Right renal pelvis (tissue), 4 donors: ENCODE data around the gene SLC4A8. TPM values are rescaled to one million over a fixed set of nuclear protein-coding genes. Genes with fewer than 3 reads are reported as not detected.

Source experiments
- DNase-seq, 4 donors: peaks; one replicate each; pipeline ENCODE4 v3.0.0-alpha.2; 2013; ENCODE audit warnings: low read depth in 4 of 4, low spot score in 3 of 4, missing footprints in 1 of 4
- polyA plus RNA-seq, 4 donors: library from polyadenylated mRNA; unstranded; fragments of 120-200 nt; gene quantifications; one replicate each; pipeline ENCODE4 v1.2.1, GENCODE V29; 2013; ENCODE audit not compliant: insufficient read length in 4 of 4

Gene SLC4A8
- polyA plus RNA-seq = 1 to 10 TPM; 3.2 to 3.8 (median 3.5) TPM

DNA sequence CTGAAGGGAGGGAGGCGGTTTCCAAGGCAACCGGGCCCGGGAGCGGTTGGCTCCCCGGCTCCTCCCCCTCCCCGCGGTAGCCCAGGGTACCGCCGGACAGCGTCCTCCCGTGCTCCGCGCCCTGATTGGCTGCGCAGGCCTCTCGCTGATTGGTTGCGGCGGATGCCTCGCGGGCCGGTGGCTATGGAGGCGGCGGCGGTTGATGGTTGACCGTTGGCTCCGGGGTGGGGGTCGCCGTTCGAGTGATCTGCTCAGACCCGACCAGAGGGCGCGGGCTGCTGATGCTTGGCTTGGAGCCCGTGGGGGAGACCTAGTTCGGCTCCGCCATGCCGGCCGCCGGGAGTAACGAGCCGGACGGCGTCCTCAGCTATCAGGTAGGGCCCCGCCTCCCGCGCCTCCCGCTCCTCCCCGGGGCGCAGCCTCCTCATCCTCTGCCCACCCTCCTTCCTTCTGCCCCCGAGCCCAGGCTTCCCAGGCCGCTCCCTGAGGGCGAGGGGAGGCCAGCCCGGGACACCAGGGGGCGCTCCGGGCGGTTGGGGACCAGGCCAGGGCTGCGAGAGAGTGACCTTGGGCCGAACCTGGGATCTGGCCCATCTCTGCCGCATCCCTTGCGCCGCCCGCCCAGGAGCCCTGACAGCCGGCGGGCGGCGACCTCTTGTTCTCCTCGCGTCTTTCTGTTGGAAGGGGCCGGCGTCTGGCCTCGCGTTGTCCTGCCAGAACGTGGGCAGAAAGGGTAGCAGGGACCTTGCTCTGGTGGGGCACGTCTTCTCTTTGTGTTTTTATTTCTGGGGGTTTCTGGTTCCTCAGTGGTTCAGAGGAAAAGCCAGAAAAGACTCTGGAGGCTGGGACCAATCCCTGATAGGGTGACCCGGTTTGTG is at the start of gene SLC4A8:
Gene SLC4A8 (plus strand): TSS at position 170 of the 878 bp plus-strand sequence. CDS start 157 bp downstream, at position 327.
- peak; percentile 84 to 91 (median 88) for DNase-seq

DNA sequence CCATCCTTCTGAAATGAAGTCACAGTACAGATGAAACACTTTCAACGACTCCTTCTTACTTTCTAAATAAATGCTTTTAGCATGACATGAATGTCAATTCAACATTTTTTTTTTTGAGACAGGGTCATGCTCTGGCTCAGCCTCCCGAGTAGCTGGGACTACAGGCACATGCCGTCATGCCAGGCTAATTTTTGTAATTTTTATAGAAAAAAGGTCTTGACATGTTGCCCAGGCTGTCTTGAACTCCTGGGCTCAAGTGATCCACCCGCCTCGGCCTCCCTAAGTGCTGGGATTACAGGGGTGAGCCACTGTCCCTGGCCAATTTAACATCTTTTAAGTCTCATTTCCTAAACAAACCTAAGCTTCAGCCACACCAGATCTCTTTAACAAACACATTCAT is 49.8 kb upstream of the SLC4A8 start:
- DNase-seq = no peak

DNA sequence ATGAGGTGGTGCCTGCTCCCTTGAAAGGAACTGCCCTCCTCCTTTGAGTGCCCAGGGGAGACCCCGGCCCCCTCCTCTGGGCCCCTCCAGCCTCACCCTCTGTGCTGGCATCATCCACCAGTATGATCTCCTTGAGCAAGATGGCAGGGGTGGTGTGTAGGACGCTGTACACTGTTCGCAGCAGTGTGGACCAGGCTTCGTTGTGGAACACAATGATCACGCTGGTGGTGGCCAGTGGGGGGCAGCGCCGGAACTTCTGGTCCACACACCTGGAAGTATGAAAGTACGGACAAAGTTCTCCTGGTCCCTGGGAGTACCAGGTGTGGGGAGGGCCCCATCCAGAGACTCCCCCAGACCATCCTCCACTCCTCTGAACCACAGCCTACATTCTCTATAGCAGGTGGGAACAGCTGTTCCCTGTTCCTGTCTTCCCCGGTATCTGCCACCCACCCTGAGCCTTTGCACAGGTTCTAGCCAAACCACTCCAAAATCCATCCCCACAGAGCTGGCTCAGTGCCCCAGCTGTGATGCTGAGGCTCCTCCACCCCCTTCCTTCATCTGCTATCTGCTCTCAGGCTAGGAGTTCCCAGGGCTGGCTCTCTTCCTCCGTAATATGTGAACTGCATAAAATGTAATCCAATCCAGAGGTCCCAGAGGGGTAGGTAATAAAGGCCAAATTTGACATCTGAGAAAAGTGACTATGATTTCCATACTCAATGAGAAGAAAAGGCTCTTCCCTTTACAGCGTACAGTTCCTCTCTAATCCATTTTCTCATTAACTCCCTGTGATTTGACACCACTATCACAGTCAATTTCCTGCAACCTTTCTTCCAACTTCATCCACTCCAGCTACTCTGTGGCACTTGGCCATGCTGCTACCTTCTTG is 47.3 kb upstream of the SLC4A8 start:
- DNase-seq = no peak

DNA sequence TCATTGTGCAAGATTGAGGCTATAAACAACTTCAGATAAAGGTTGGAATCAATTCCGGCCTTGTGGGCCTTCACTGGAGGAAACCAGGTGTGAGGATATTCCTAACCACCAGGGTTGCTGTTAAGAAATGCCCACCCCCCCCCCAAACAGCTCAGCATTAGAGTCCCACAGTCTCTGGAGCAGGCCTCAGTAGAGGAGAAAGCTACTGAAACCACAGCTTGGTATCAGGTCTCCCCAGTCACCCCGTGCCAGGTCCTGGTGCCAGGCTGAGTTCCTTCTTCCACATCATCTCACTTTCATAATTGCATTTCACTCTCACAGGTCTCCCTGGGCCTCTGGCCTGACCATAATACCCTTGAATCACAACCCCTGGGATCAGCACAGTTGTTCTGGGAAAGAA is 45.9 kb upstream of the SLC4A8 start:
- DNase-seq = no peak

DNA sequence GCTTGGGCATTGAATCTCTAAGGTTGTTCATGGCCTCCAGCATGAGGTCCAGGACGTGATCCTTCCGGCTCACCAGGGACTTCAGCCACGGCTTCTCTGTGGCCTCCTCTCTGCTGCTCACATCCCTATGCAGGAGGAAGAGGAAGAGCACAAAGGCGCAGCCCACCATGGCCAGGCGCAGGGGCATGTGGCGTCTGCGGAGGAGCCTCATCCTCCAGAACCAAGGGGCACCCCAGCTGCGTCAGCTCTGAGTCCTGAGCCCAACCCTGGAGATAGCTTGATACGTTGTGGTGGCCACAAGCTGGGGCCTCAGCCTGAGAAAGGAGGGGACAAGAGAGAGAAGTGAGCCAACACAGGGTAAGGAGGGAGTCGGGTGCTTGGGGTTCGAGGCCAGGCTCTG is 45.1 kb upstream of the SLC4A8 start:
- no peak for DNase-seq

DNA sequence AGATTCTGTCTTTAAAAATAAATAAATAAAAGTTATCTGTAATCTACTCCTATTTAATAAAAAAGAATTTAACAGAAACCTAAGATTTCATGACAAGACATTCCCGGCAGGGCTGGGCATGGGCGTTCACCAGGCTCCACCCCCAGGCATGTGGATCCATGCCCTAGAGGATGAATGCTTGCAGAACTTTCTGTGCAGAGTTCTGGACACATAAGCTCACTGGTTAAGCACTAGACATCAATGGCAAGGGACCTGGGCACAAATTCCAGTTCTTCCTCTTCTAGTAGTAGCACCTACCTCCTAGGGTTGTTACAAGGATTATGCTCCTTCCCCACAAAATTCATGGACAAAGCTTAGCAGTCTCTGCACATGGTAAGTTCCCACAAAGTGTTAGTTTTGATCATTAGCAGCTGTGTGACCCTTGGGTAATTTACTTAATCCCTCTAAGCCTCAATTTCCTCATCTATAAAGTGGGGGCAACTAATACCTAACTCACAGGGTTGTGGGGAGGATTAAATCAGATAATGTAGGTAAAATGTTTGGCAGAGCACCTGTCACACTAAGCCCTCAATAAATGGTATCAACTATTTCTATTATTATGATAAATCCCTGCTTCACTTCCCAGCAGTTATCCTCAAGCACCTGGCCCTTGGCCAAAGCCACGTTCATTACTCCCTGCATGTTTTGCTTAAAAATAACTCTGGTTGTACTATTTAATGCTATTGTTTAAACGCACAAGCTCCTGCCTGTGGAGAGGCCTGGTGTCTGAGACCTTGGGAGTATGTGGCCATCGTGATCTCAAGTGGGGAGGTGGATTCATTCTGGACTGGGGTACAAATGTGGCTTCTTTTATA is 43.2 kb upstream of the SLC4A8 start:
- no peak for DNase-seq

DNA sequence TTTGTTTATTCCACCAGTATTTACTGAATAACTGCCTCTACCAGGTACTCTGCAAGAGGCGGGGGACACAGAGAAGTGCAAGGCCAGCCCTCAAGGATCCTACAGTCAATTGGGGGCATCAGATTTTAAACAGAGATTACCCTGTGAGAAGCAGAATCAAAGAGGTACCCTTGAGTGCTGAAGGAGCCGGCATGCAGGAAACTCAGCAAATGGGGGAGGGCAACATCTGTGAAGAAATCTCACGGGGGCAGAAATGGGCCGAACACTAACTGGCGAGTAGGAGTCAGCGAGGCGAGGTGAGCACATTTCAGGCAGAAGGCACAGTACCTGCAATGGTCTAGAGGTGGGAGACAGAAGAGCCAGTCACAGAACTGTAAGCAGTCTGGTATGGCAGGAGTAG is 42.5 kb upstream of the SLC4A8 start:
- DNase-seq = no peak

DNA sequence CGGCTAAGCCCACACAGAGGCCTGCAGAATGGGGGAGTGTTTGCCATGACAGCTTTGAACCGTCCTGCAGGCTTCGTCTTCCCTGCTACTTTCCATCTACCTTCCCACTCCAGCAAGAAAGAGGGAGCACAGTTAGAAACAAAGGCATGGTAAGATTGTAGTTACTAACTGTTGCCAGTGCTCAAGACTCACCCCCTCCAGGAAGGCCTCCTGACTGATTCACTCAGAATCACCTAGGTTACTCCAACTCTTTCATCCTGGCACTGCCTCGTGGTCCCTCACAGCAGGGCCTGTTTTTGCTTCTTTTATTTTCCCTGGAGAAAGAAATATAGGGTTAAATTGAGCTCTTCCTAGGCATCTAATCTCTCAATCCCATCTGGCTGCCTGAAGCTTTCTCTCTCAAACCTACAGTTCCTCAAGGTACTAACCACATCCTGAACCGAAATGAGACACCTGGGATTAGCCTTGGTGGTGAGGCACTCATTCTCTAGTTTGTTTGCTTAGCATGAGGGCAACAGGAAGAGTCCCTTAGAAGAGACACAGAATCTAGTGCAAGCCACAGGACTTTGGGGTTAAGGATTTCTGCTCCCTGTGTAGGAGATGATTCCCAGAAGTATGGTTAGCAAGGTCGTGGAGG is 41.2 kb upstream of the SLC4A8 start:
- no peak for DNase-seq

DNA sequence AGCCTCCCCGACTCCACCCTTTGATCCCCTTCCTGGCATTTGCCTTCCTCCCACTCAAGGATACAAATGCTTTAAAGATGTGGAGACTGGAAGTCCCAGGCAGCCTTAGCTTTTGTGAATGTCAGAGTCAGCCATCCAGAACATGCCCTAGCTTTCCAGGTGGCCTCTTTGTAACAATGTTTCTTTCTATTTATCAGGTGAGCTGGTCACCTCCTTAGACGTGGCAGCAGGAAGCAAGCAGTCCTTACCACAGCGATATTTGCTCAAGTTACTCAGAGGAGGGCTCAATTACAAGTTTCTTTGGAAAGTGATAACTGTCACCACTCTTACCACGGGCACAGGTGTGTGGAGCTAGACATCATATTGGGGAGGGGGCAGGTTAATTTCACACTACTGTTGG is 38.3 kb upstream of the SLC4A8 start:
- DNase-seq = no peak

DNA sequence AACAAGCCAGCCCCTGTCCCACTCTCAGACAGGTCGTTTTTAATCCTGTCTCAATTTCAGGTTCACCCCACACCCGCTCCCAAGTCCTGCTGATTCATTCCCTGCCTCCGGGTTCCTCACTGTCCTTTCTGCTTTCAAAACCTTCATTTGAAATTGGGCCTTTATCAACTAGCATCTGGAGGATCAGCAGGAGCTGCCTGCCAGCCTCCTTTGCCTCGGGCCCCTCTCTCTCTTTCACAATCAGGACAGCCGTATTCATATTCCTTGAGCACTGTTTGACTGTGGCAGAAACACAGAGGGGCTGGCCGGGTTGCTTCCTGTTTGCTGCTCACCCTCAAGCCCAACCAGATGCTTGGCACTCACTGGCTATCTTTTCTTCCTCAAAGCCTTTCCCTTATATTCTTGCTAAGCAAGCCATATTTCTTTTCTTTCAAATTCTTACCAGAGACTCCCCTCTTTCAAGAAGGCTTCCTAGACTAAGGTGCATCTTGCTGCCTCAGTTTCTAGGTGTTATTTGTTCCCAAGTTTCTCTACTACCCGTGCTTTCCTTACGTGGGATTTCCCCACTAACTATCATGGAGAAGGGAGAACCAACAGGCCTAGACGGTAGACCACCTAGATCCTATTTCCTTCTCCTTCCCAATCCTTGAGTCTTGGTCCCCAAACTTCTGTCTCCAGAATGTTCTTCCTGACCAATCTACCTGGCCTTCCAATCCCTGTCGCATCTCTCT is 36.4 kb upstream of the SLC4A8 start:
- no peak for DNase-seq

DNA sequence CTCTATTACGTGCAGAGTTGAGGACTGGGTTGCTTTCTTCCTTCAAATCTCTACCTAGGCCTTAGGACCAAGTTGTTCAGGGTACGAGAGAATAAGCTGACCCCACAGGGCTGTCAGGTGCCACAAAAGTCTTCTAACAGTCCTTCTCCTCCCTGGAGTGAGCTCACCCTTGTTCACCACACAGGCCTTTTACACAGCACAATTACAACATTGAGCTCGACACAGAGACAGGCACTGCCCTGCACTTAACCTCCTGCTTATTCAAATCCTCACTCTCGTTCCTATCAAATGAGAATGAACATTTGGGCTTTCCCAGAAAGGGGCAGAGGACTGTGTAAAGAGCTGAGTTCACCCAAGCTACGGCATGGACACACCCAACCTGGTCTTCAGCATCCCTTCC is 35.8 kb upstream of the SLC4A8 start:
- no peak for DNase-seq

DNA sequence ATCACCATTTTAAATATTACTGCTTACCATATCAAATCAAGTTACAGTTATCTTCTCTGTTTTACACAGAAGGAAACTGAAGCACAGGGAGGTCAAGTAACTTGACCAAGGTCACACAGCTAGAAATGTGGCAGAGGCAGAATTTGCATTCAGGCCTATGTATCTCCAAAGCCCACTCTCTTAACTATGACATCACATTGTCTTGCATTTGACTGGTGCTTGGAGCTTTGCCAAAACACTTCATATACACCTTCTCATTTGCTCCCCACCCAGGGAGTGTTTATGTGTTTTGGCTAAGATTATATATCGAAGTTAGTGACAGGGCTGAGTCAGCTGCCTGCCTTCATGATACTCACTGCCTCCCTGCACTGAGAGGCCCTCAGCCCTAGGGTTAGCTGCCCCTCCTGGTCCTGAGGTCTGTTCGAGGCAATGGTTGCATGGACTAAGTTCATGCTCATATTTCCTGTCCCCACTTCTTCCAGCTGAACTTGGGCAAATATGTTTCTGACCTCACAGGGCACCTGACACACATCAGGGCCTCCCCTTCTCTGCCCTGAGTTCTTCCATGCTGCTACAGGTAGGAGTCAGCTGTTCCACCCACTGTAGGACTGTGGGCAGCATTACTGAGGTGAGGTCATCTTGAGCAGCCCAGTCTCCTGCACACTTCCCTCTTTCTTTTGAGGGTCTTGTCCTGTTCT is 35.2 kb upstream of the SLC4A8 start:
- DNase-seq = no peak

DNA sequence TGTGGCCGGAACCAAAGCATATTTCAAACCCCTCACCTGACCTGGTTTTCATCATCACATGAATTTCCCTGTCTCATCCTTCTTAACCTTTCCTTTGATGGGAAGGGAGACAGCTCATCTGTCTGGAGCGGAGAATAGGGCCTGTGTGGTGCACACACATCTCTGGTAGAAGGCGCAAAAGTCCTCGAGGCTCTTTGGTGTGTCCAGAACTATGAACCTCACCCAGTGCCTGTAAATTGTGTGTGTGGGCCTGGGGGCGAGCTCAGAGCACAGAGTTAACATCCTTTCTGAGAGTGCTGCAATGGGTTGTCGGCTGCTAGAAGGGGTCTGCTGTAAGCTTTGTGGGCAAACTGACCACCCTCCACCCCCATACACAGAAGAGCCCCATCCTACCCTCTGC is 34.2 kb upstream of the SLC4A8 start:
- no peak for DNase-seq

DNA sequence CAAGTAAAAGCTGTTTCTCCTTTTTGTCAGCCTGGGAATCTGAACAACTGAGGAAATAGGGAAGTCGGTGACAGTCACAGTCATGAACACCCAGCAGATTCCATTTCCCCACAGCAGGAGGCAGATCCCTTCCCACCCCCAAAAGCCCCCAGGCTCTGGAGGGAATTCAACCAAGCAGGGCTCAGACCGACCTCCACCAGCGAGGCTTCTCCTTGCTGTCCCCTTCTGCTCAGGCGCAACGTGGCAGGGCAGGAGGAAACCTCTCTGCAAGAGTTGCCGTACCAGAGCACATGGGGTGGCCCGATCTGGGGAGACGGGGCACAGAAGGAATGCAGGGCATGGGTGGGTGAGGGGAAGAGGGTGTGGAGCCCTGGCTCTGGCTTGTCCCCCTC is 33.7 kb upstream of the SLC4A8 start:
- DNase-seq = no peak

DNA sequence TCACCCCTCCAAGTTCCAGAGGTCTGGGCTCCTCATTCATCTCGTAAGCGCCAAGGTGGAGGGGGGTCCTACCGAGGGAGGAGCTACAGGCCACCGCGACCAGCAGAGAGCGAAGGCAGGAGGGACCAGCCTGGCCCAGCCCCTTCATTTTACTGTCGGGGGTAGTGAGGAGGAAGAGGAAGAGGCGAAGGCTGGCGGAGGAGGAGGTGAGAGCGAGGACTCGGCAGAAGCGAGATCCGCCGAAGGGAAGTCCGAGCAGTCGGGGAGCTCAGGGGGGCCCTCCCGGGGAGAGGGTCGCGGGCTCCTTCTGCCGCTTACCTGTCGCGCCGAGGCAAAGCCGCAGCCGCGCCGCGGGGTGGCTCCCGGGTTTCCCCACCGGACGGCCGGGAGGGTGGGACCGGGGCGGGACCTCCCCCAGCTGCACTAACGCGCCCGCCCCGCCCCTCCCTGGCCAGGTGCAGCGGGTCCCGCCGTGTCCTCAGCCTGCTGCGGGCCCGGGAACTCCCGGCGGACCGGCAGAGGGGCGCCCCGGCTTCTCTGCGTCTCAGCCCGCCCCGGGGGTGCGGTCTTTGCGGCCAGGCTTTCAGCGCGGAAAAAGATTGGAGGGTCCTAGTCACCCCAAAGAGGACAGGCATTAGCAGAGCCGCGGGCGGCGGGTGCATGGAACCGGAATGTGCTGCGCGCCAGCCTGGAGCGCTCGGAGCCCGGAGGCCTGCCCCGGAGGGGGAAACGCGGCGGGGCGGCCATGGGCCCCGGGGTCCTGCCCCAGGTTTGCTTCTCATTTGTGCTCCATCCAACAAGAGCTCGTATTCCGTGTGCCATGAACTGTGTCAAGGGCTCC is 33.1 kb upstream of the SLC4A8 start, which contains the start of gene GALNT6:
Gene GALNT6 (minus strand): TSS at position 124 of the 841 bp plus-strand sequence. CDS start 11,625 bp downstream, outside the sequence.
- DNase-seq = no peak

DNA sequence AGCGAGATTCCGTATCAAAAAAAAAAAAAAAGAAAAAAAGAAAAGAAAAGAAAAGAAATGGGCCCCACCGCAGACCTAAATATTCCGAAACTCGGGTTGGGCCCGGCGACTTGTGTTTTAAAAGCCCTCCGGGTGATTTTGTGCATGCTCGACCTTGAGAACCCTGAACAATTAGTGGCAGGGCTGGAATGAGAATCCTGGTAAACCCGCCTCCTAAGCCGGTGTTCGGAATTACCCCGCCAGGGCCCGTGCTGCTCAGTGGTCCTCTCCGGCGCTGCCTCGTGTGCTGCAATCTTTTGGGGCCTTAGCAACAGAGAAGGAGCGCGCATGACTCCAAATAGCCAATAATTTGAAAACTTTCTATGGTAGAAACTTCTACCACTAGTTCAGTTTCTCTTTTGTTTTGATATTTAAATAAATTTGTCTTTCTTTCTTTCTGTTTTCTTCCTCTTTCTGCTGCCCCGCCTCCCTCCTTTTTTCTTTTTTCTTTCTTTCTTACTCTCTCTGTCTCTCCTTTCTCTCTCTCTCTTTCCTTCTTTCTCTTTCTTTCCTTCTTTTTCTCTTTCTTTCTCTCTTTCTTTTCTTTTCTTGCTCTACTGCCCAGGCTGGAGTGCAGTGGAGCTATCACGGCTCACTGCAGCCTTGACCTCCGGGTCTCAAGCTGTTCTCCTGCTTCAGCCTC is 31.9 kb upstream of the SLC4A8 start:
- no peak for DNase-seq
